ENCODE measurements around the gene SYT8. TPM values are rescaled to one million over a fixed set of nuclear protein-coding genes. Genes with fewer than 3 reads are reported as not detected.

SYT8 gene
- total RNA-seq, 1 donor from 2014 or later: 0.05 TPM

- DNase-seq (ENCODE audit: low read depth): no peak
Measured at GRCh38 chr11:1845561-1846452, 11.0 kb downstream of the SYT8 start.

DNA sequence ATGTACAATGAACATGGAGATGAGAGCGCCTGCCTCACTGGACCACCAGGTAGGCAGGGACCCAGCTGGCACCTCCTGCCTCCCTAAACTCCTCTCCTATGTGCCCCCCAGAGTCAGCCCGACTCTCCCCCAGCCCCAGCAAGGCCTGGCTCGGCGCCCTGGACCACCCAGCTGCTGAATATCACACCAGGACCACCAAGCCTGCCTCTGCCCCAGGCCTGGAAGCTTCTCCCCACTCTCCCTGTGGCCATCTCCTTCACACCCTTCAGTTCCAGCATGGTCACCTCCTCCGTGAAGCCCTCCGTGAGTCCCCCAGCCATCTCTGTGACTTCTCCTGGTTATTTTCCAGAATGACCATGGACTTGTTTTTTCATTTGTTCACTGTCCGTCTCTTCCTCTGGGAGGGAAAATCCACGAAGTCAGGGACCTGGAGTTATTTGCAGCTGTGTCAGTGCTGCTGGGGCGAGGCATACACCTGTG, 11.7 kb downstream of the SYT8 start:
- DNase-seq (ENCODE audit: low read depth): no peak

DNA sequence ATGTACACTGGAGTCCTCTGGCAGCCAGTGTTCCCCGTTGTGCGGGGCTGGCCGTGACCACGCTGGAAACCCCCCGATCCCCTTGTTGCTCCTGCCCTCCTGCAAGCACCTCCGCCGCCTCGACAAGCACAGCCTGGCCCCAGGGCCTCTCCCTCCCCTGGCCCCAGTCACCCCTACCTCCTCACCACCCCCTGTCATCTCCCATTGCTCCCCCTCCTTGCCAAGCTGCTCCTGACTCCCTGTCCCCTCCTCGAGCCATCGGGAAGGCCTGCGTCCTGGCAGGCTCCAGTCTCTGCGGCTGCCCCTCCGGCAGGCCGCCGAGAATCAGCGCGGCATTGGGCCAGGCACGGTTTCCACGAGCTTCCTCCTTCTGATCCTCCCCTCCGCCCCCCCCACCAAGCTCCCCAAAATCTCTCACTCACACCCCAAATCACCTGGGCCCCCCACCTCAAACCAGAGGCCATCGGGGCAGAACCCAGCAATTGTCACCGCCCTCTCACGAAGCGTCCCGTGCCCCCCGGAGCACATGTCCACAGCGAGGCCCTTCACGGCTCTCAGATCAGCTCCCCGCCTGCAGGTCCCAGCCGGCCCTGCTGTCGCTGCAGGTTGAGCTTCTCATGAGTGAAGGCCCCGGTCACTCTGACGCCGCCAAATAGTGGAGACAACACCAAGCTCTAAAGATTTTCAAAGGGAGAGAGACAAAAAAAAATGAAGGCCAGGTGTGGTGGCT, 12.4 kb downstream of the SYT8 start:
- DNase-seq (ENCODE audit: low read depth): no peak

DNA sequence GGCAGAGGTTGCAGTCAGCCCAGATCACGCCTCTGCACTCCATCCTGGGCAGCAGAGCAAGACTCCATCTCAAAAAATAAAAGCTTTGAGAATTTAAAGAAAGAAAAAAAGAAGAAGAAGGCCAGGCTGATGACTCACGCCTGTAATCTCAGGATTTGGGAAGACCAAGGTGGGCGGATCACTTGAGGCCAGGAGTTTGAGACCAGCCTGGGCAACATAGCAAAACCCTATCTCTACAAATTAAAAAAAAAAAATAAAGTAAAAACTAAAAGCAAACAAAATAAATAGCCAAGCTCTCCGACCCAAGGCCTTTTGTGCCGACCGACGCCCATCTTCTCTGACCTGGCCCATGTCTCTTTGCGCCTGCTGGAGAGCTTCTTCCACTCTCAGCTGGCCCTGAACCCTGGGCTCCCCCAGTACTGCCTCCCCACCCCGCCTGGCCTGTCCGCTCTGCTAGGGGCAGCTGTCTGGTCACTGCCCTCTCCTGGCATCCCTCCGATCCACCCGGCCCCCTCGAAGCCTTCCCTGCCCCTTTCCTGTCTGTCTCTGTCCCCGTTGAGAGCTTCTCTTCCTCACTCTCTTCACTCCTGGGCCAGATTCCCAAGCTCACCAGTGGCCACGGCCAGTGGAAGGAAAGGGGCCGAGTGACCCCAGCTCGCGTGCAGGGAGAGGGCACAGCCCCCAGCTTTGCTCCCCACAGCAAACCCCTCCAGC, 13.3 kb downstream of the SYT8 start:
- no peak for DNase-seq (ENCODE audit: low read depth)

DNA sequence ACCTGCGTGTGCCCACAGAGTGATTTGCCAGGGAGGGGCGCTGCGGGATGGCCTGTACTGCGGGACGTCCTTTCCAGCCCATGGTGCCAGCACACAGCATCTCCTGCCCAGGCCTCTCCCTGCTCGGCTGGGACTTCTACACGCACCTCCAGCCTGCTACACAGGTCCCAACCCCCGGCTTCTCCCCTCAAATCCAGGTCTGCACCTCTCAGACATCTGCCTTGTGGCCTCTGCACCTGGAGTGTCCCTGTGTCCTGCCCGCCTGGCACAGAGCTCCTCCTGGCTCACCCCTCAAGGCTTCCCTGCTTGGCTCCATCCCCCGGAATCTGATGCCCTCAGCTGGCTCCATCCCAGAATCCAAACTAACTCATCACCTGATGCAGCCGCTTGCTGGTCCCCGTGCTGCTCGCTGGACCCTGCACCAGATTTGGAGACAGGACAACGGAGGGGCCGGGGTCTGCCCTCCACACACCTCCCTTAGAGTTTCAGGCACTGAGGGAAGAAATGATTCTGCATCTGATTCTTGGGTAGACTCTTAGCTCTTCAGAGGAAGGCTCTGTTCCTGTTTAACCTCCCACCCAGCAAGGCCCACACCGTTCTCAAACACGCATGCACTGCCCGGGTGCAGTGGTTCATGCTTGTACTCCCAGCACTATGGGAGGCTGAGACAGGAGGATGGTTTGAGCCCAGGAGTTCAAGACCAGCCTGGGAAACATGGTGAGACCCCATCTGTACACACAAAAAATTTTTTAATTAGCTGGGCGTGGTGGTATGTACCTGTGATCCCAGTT, 14.0 kb downstream of the SYT8 start:
- DNase-seq (ENCODE audit: low read depth): no peak

- DNase-seq (ENCODE audit: low read depth): no peak
Measured at GRCh38 chr11:1851468-1852180, 16.8 kb downstream of the SYT8 start.

DNA sequence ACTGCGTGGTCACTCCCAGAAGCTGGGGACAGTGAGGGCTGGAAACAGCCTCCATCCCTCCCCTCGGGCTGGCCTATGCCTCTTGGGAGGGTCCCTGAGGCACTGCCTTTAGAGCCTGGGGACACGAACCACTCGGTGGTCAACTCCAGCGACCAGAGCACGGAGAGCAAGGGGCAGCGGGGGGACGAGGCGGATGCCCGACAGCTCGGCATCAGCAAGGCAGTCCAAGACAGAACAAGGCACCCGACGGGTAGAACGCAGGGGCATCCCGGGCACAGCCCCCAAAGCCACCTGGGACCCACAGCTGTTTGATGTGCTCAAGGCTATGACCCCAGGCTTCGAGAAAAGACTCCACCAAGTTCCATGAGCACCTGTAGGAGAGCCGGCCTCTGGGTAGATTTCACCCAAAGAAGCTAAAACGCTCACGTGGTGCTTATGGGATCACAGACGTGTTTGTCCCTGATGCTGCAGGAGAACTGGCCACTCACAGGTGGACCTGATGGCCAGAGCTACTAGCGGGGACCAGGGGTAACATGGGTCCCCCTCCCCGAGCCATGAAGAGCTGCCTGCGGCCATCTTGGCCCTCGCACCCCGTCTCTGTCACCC, 17.6 kb downstream of the SYT8 start:
- no peak for DNase-seq (ENCODE audit: low read depth)

DNA sequence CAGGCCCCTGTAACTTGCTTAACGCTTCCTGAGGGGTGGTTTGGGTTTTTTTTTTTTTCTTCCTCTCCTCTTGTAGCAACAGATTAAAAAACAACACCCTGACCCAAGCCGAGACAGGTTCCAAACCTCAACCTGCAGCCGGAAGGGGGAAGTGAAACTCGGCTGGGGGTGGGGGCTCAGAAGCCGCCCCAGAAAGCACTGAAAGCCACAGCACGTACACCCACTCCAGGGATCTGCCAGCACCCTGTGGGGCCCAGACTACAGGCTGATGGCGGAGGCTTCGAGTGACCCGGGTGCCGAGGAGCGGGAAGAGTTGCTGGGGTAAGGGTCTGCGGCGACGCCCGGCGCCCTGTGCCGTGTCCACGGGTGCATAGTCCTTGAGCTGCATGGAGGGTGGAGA, 18.1 kb downstream of the SYT8 start, which contains the start of gene LSP1:
LSP1 (plus strand) TSS at position 208 of the 400 bp plus-strand sequence; CDS start at position 269, 61 bp downstream.
- no peak for DNase-seq (ENCODE audit: low read depth)

DNA sequence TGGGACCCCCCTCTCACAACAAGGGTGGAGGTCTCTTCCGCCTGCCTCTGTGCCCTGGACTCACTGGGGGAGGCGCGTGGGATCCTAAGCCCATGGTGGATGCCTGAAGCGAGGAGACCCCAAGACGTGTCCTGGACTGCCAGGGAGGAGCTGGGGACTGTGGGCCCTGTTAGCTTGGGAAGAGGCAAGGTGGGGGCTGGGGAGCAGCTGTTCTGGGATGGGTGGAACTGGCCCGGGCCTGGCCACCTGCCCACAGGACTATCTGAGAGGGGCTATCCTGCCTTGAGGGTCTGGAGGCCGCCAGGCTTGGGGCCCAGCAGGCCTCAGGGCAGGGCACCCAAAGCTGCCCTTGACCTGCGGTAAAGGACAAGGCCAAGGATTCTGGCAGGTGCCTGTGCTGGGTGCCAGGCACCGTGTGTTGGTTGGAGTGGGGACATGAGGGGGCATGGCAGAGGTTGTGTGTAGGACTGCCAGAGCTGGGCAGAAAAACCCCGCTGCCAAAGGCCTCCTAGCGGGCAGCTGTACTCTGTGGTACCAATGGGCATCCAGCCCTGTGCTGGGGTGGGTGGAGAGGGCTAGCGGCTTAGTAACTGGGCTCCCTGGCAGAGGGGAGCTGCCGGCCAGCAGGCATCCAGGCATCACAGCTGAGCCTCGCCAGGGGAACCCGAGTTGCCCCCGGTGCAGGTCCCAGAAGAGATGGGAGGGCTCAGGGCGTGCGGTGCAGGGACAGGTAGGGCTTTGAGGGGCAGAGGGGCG, 18.8 kb downstream of the SYT8 start:
- DNase-seq (ENCODE audit: low read depth): no peak

DNA sequence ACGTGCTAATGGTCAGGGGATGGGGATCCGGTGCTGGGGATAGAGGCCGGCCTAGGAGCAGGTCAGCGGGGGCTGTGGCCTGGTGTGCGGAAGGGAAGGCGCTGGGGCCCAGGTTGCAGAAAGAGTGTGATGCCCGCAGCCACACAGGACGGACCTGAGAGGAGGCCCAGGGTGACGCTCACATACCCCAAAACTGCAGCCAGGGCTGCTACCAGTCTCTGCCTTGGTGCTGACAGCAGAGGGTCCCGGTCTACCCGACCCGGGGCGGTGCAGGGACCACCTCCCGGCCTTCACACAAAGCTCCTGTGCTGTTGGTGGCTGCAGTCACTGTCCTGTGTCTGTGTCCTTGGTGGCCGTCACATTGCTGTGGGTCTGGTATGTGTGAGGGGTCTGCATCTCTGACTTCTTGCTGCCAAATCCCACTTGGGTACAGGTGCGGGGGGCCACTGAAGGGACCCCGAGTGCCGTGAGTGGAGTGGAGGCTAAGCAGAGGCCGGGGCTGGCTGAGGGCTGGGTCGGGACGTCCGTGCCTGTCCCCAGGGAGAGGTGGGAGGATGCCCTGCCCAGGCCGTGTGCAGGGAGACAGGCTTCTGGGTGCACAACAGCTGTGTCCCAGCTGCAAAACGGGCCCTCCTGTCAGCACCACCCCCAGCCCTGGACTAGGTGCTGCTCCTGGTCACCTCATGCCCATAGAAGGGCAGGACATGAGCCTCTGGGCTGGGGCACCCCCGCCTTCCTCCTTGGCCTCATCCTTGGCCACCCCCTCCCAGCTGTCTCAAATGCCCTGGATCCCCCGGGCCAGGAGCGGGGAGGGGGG, 19.6 kb downstream of the SYT8 start:
- DNase-seq (ENCODE audit: low read depth): no peak

DNA sequence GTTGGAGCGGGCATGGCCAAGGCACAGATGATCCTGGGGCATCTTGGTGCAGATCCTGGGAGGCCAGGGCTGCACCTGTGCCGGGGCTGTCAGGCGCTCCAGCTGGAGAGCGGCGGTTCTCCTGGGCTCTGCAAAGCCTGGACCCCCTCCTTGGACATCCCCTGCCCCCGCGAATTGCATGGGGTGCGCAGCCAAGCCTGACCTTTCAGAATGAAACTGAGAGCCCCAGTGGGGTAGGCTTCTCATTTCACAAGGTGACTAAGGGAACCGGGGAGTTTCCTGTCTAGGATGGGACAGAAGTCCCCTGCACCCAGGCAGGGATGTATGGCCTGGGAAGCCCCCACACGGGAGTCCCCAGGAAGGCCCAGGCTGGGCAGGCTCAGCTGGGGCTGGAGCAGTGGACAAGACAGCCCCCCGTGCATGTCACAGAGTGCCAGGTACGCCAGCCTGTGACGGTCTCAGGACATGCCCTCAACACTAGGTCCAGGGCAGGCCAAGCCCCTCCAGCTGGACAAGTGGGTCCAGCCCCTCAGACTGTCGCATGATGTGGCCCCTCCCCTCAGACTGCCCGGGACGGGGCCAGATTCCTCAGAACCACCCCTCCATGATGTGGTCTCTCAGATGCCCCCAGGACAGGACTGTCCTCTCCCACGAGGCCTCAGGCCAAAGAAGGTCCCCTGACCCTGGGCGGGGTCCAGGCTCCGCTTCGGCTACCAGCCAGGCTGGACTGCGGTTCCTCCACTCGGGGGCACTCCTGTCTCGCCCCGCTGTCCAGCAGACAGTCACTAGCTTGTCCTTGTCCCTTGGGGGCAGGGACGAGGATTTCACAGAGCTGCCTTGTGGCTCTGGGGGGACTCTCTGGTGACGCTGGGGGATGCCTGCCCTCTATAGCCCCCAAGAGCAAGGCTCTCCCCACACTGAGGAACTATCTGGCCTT, 20.4 kb downstream of the SYT8 start:
- DNase-seq (ENCODE audit: low read depth): no peak

DNA sequence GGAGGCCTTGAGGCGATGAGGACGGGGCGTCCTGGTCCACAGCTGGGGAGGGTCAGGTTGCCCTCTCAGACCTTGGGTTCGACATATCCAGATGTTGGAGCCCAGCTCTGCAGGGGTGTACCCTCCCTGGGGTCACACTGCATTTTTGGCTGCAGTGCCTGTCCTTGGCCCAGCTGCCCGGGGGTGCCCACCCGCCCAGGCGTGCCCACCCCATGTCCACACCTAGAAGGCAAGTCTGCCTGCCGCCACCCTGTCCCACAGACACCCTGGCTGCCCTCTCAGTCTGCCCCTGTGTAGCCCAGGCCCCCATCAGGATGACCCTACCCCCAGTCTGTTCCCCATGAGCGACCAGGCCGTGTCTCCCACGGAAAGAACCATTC, 21.1 kb downstream of the SYT8 start:
- no peak for DNase-seq (ENCODE audit: low read depth)

- no peak for DNase-seq (ENCODE audit: low read depth)
Measured at GRCh38 chr11:1856306-1857005, 21.7 kb downstream of the SYT8 start.

- no peak for DNase-seq (ENCODE audit: low read depth)
Measured at GRCh38 chr11:1857064-1857463, 22.3 kb downstream of the SYT8 start.

DNA sequence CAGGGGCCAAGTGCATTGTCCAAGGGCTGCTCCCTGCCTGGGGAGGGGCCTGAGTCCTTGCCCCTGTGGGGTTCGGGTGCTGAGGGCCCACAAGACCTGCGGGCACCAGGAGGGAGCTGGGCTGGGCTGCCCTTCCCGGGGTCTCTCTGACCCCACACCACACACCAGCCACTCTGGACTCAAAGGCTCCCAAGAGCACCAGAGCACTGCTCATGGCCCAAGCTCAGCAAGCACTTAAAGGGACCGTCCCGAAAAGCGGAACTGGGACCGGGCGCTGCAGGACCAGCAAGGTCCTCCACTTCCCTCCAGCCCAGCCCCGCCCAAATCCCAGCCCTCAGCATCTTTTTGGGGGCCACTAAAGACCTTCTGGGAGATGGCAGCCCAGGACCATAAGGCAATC, 23.4 kb downstream of the SYT8 start:
- DNase-seq (ENCODE audit: low read depth): no peak

DNA sequence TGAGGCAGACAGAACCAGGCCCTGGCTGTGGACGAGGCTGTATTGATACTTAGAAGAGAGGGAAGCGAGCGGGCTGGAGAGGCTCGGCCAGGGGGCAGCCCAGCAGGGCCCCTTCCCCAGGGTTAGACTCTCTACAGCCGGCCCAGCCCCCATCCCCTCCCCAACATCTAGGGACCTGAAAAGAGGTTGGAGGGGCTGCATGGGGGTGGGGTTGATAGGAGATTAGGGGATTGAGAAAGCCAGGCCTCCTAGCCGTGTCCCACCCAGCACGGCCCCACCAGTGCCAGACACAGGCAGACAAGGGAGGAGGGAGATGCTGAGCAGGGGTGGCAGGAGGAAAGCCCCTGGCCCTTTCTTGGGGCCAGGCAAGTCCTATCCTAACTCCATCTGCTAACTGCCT, 23.8 kb downstream of the SYT8 start:
- no peak for DNase-seq (ENCODE audit: low read depth)

- DNase-seq (ENCODE audit: low read depth): no peak
Measured at GRCh38 chr11:1859004-1859403, 24.2 kb downstream of the SYT8 start.
